Adrenal gland (tissue), 12 donors: ENCODE data around the gene ESPNL. TPM values are rescaled to one million over a fixed set of nuclear protein-coding genes. Genes with fewer than 3 reads are reported as not detected.
A peak's percentile ranks its signal among the peaks of the same experiment; 100 is the strongest.

Source experiments
- DNase-seq, 7 donors: peaks; one replicate each; pipeline ENCODE4 v3.0.0-alpha.2; 2019 to 2020
- H3K27ac ChIP-seq, 5 donors: fragments of 200-600 bp; sonication (generic) in 4 of 5; 1 replicate in 3 of 5; 2 replicates in 2 of 5; pipeline versions ENCODE4 v1.5.1 to v1.8.0; 2016 to 2020; ENCODE audit warnings: mild to moderate bottlenecking in 1 of 5
- H3K27me3 ChIP-seq: fragments of 200-600 bp; 2 replicates; pipeline ENCODE4 v1.8.0; 2021
- H3K36me3 ChIP-seq, 2 donors: fragments of 200-600 bp; replicated peaks in 1 of 2; 1 replicate in 1 of 2; 2 replicates in 1 of 2; pipeline versions ENCODE4 v1.5.1 to v1.8.0; 2018 to 2022
- H3K4me1 ChIP-seq, 2 donors: fragments of 200-600 bp; replicated peaks in 1 of 2; 1 replicate in 1 of 2; 2 replicates in 1 of 2; pipeline versions ENCODE4 v1.5.1 to v1.8.0; 2018 to 2021
- H3K4me3 ChIP-seq, 4 donors: fragments of 200-600 bp; sonication (generic) in 3 of 4; one replicate each; pipeline ENCODE4 v1.5.1; 2016 to 2018
- H3K9me3 ChIP-seq, 3 donors: fragments of 200-600 bp; sonication (generic) in 1 of 3; replicated peaks in 1 of 3; 1 replicate in 2 of 3; 2 replicates in 1 of 3; pipeline versions ENCODE4 v1.5.1 to v1.8.0; 2016 to 2021
- CTCF ChIP-seq, 6 experiments: fragments of 450-650 bp in 4 of 6; fragments of 200-600 bp in 2 of 6; sonication (generic) in 1 of 6; IDR thresholded peaks; 1 replicate in 5 of 6; 2 replicates in 1 of 6; pipeline versions ENCODE4 v1.5.1 to v1.8.0; 2016 to 2021; ENCODE audit warnings: antibody characterized with exemption in 6 of 6, mild to moderate bottlenecking in 2 of 6, moderate library complexity in 1 of 6
- POLR2A ChIP-seq, 2 donors: fragments of 450-650 bp; IDR thresholded peaks; one replicate each; pipeline ENCODE4 v1.6.1; 2017; ENCODE audit warnings: antibody characterized with exemption in 2 of 2, mild to moderate bottlenecking in 2 of 2, moderate library complexity in 1 of 2
- WGBS, 4 donors: extraction: QIAGEN DNeasy Blood & Tissue Kit in 2 of 4; methylation state at CpG; one replicate each; pipeline versions ENCODE4 v1.1.5 to v1.1.7; 2013 to 2017; 5-methylcytosine and 5-hydroxymethylcytosine counted together
- intact Hi-C, 2 donors: fragments of 100-400 bp; cut with DNase I; formaldehyde crosslinking; loops; one replicate each; pipeline versions ENCODE4 v1.14.1 to v1.15.0; 2022 to 2023
- polyA plus RNA-seq, 3 donors: library from polyadenylated mRNA; stranded (reverse); fragments of 200-250 nt in 2 of 3; fragments of 350-450 nt in 1 of 3; fragmentation: Illumina TruSeq in 1 of 3; extraction: RNeasy Lipid Tissue Mini Kit (QIAGEN cat#74804) in 1 of 3; gene quantifications; one replicate each; pipeline ENCODE4 v1.2.3, GENCODE V29; 2013 to 2014
- total RNA-seq, 9 donors: library from RNA; depleted of rRNA in 4 of 9; stranded (reverse); fragments of >200 nt in 4 of 9; fragments of 120-200 nt in 1 of 9; fragmentation: NEBNext Ultra II Directional in 1 of 9; extraction: Animal tissue kit (Norgen Biotek cat#: 25700) in 1 of 9; gene quantifications; one replicate each; pipeline versions ENCODE4 v1.1.0 to v1.2.4, GENCODE V29; 2013 to 2023
- donor health status: healthy with polysubstance abuse.
- donor health status: Bipolar disorder and iron deficiency.
- donor health status: DM: yes; HTN: yes; CAD: no.
- donor health status: DM: no; HTN: no; CAD: no.
- donor health status: DM: no; HTN: no; CAD: no.
- donor health status: DM: yes; HTN: yes; CAD: no.

ESPNL gene
- total and polyA plus RNA-seq, 12 donors: 0.03 to 5.9 (median 1.2) TPM; not detected in 5

GRCh38 chr2:238104691-238105371 is 4.7 kb downstream of the ESPNL start:
- WGBS, 4 donors: 67 to 92% (median 87%) methylated on average over 2 to 21 of the region's 21 CpGs
- intact Hi-C loops: no loop called here
- no peak overlapping the region for H3K27ac ChIP-seq
- TF ChIP-seq POLR2A (IDR thresholded peaks at IDR 0.05) (no peak), CTCF (IDR thresholded peaks at IDR 0.05) (no peak)
- no peaks in the 10 kb centered on the region for H3K36me3 ChIP-seq
- no peak overlapping the region for H3K4me3 ChIP-seq
- peaks cover 0 to 7% of the 10 kb centered on the region in 2 donors for H3K4me1 ChIP-seq
- no peaks in the 10 kb centered on the region for H3K9me3 ChIP-seq
- DNase-seq: peak in 1 of 7 donors; percentile 6
- H3K27me3 ChIP-seq: no peaks in the 10 kb centered on the region

GRCh38 chr2:238105506-238106338 is 5.6 kb downstream of the ESPNL start:
- Histone ChIP-seq H3K4me1 (peaks cover 0 to 7% of the 10 kb centered on the region in 2 donors), H3K4me3 (no peak overlapping the region), H3K27me3 (no peaks in the 10 kb centered on the region), H3K36me3 (no peaks in the 10 kb centered on the region), H3K27ac (no peak overlapping the region), H3K9me3 (no peaks in the 10 kb centered on the region)
- intact Hi-C loops: no loop called here
- peak in 1 of 7 donors; percentile 6 for DNase-seq
- no peak for TF ChIP-seq CTCF (IDR thresholded peaks at IDR 0.05)
- TF ChIP-seq POLR2A (IDR thresholded peaks at IDR 0.05): no peak
- 79 to 92% (median 88%) methylated on average over 11 to 28 of the region's 28 CpGs for WGBS, 4 donors

GRCh38 chr2:238106339-238106697 is 6.2 kb downstream of the ESPNL start:
- intact Hi-C loops: no loop called here
- no peak for TF ChIP-seq CTCF (IDR thresholded peaks at IDR 0.05)
- no peak for TF ChIP-seq POLR2A (IDR thresholded peaks at IDR 0.05)
- Histone ChIP-seq H3K4me3 (no peak overlapping the region), H3K4me1 (peaks cover 0 to 7% of the 10 kb centered on the region in 2 donors), H3K27me3 (no peaks in the 10 kb centered on the region), H3K27ac (no peak overlapping the region), H3K36me3 (no peaks in the 10 kb centered on the region), H3K9me3 (no peaks in the 10 kb centered on the region)
- DNase-seq: peak in 1 of 7 donors; percentile 4
- 79 to 88% (median 81%) methylated on average over 7 to 13 of the region's 13 CpGs; no CpG with 5 or more reads in 1 of the 4 donors for WGBS, 4 donors

GRCh38 chr2:238106698-238107524 is 6.8 kb downstream of the ESPNL start:
- H3K36me3 ChIP-seq: no peaks in the 10 kb centered on the region
- WGBS, 4 donors: 65 to 86% (median 80%) methylated on average over 17 to 28 of the region's 28 CpGs
- intact Hi-C loops: no loop called here
- no peaks in the 10 kb centered on the region for H3K9me3 ChIP-seq
- peaks cover 0 to 7% of the 10 kb centered on the region in 2 donors for H3K4me1 ChIP-seq
- H3K4me3 ChIP-seq: no peak overlapping the region
- DNase-seq: peak in 1 of 7 donors; percentile 15
- no peak overlapping the region for H3K27ac ChIP-seq
- no peaks in the 10 kb centered on the region for H3K27me3 ChIP-seq
- TF ChIP-seq POLR2A (IDR thresholded peaks at IDR 0.05) (no peak), CTCF (IDR thresholded peaks at IDR 0.05) (no peak)
